H1 (cell line): Measurements from ENCODE around the gene POLDIP3. TPM values are rescaled to one million over a fixed set of nuclear protein-coding genes. Genes with fewer than 3 reads are reported as not detected.
A peak's percentile ranks its signal among the peaks of the same experiment; 100 is the strongest.

ENCODE experiments used
- ASH2L ChIP-seq: fragments of 200-600, 300-600 bp; sonication (generic); IDR thresholded peaks from one replicate; pipeline ENCODE4 v1.7.1; 2017; ENCODE audit warnings: low read length
- ATF2 ChIP-seq: IDR thresholded peaks from 2 replicates; pipeline ENCODE4 v1.6.1; 2012; ENCODE audit warnings: low read length, inconsistent platforms
- CHD1 ChIP-seq: IDR thresholded peaks from 2 replicates; pipeline ENCODE4 v1.6.1; 2012; ENCODE audit warnings: low read depth, low read length, improper control_type of control experiment
- CHD2 ChIP-seq: IDR thresholded peaks from 2 replicates; pipeline ENCODE4 v1.6.1; 2012; ENCODE audit warnings: low read length, improper control_type of control experiment
- CTBP2 ChIP-seq: IDR thresholded peaks from 2 replicates; pipeline ENCODE4 v1.7.0; 2011; ENCODE audit warnings: borderline replicate concordance, mild to moderate bottlenecking, moderate library complexity, mixed read lengths, low read length; ENCODE audit not compliant: insufficient read depth, insufficient read length
- E2F6 ChIP-seq: IDR thresholded peaks from 2 replicates; pipeline ENCODE4 v1.6.1; 2012; ENCODE audit warnings: inconsistent platforms
- EP300 ChIP-seq, 2 experiments: IDR thresholded peaks; 1 replicate in 1 of 2; 2 replicates in 1 of 2; pipeline ENCODE4 v1.6.1; 2011 to 2012; ENCODE audit warnings: low read depth in 2 of 2, low read length in 2 of 2, mild to moderate bottlenecking in 2 of 2, borderline replicate concordance in 1 of 2, inconsistent platforms in 1 of 2, moderate library complexity in 1 of 2
- KDM1A ChIP-seq: fragments of 200-600, 300-600 bp; sonication (generic); IDR thresholded peaks from 2 replicates; pipeline ENCODE4 v1.7.1; 2016; ENCODE audit warnings: mild to moderate bottlenecking, low read length, borderline replicate concordance
- KDM4A ChIP-seq: IDR thresholded peaks from one replicate; pipeline ENCODE4 v1.7.1; 2012; ENCODE audit warnings: low read depth, mild to moderate bottlenecking, moderate library complexity, low read length, inconsistent platforms; ENCODE audit not compliant: severe bottlenecking
- PHF8 ChIP-seq: fragments of 200-600 bp; sonication (generic); conservative IDR thresholded peaks from 2 replicates; pipeline ENCODE4 v1.7.1; 2012; ENCODE audit warnings: low read depth, mild to moderate bottlenecking, inconsistent platforms, low read length, moderate library complexity
- RAD21 ChIP-seq, 2 experiments: IDR thresholded peaks in 1 of 2; conservative IDR thresholded peaks in 1 of 2; 2 replicates each; pipeline ENCODE4 v1.6.1; 2011; ENCODE audit warnings: low read depth in 2 of 2, low read length in 2 of 2, improper control_type of control experiment in 1 of 2, inconsistent platforms in 1 of 2, mild to moderate bottlenecking in 1 of 2, moderate library complexity in 1 of 2
- RBBP5 ChIP-seq: IDR thresholded peaks from 2 replicates; pipeline ENCODE4 v1.7.1; 2012; ENCODE audit warnings: low read depth, mild to moderate bottlenecking, inconsistent platforms, low read length, moderate library complexity, borderline replicate concordance
- SIN3A ChIP-seq, 2 experiments: IDR thresholded peaks in 1 of 2; conservative IDR thresholded peaks in 1 of 2; 2 replicates each; pipeline ENCODE4 v1.6.1; 2011 to 2012; ENCODE audit warnings: low read length in 2 of 2, improper control_type of control experiment in 1 of 2, low read depth in 1 of 2, mild to moderate bottlenecking in 1 of 2
- SP1 ChIP-seq: IDR thresholded peaks from 2 replicates; pipeline ENCODE4 v1.6.1; 2011; ENCODE audit warnings: low read depth, low read length
- SUZ12 ChIP-seq: fragments of 200-600 bp; sonication (generic); IDR thresholded peaks from 2 replicates; pipeline ENCODE4 v1.6.1; 2012; ENCODE audit warnings: mild to moderate bottlenecking, inconsistent platforms, low read length, moderate library complexity, mixed read lengths
- TEAD4 ChIP-seq: IDR thresholded peaks from 2 replicates; pipeline ENCODE4 v1.6.1; 2012; ENCODE audit warnings: low read depth, low read length, inconsistent platforms, mixed read lengths
- YY1 ChIP-seq: IDR thresholded peaks from 2 replicates; pipeline ENCODE4 v1.6.1; 2011; ENCODE audit warnings: low read depth, mild to moderate bottlenecking, low read length
- polyA plus RNA-seq, 7 experiments: library from polyadenylated mRNA; depleted of rRNA in 3 of 7; stranded (reverse) in 5 of 7; unstranded in 2 of 7; fragments of >200 nt in 5 of 7; fragments of 200-250 nt in 2 of 7; gene quantifications; 1 replicate in 5 of 7; 2 replicates in 1 of 7; 4 replicates in 1 of 7; pipeline versions ENCODE4 v1.2.1 to v1.2.3, GENCODE V29; 2011 to 2013; ENCODE audit warnings: missing spikeins in 2 of 7, mixed read lengths in 2 of 7
- total RNA-seq: library from RNA; stranded (reverse); fragmentation: NEBNext Ultra II Directional; extraction: Animal tissue kit (Norgen Biotek cat#: 25700); gene quantifications from 2 replicates; pipeline ENCODE4 v1.2.1, GENCODE V29; 2021

POLDIP3 gene
- total and polyA plus RNA-seq, 2 of the 8 experiments (the other 6 are each of a cell fraction or from before 2014, with no cell fraction given) = 43.5 to 84.6 TPM

GRCh38 chr22:42661985-42662831, 47.5 kb upstream of the POLDIP3 start (continued):
- TF ChIP-seq PHF8 (no peak; the same call in 1 of the 2 replicates), RAD21 (IDR thresholded peaks at IDR 0.05 in 1 of 2, conservative IDR thresholded peaks at IDR 0.05 in 1 of 2; ENCODE audit: low read depth in 2 of 2, low read length in 2 of 2) (peak; percentile 78 to 80), CTBP2 (no peak), EP300 (IDR thresholded peaks at IDR 0.05; ENCODE audit: borderline replicate concordance in 1 of 2, low read depth in 2 of 2, low read length in 2 of 2) (0 out of 3 replicates have a peak, but pooled peaks of 1 of the 2 experiments have one; percentile 28), SP1 (no peak), CHD2 (no peak), KDM4A (peak; percentile 94), E2F6 (peak; percentile 94), SIN3A (conservative IDR thresholded peaks at IDR 0.05 in 1 of 2, IDR thresholded peaks at IDR 0.05 in 1 of 2; ENCODE audit: low read depth in 1 of 2, low read length in 2 of 2) (no peak; a peak in 1 of 4 replicates), RBBP5 (0 out of 2 replicates have a peak, but pooled peaks have one; percentile 45), CHD1 (no peak), SUZ12 (peak; percentile 22; the same call in 1 of the 2 replicates), TEAD4 (0 out of 2 replicates have a peak, but pooled peaks have one; percentile 20), ATF2 (no peak), KDM1A (no peak), ASH2L (peak; percentile 57), YY1 (peak; percentile 57; the same call in 1 of the 2 replicates)
